NCI-H187 (cell line): Measurements from ENCODE around the gene ZNF133.

Experiments
- DNase-seq, 2 experiments: peaks; one replicate each; lab custom pipeline; 2025; lab: John Stamatoyannopoulos, UW

ZNF133 gene

GRCh38 chr20:18362916-18363315 is 74.6 kb downstream of the ZNF133 start:
- DNase-seq = no peak

GRCh38 chr20:18363708-18364107 is 75.4 kb downstream of the ZNF133 start:
- no peak for DNase-seq

DNA sequence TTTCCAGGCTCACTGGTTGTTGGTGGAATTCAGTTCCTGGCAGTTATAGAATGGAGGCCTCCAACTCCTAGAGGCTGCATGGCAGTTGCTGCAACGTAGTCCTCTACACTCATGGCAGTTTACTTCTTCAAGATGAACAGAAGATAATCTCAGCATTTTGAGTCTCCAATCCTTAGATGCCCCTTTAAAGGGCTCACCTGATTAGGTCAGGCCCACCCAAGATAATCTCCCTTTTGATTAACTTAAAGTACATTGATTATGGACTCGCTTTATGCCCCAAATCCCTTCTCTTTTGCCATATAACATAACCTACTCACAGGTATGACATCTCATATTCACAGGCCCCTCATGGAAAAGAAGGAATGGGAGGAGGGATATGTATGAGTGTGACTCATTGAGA is 76.4 kb downstream of the ZNF133 start:
- no peak for DNase-seq
